WI38 (cell line): ENCODE results near the gene TMCO4.

ENCODE experiments used
- H3K4me3 ChIP-seq: 2 replicates; pipeline ENCODE4 v1.5.1; 2011; ENCODE audit warnings: low read depth, mild to moderate bottlenecking, control low read depth, low read length
- TF ChIP-seq, protein P1 (sequence below): IDR thresholded peaks from 2 replicates; pipeline ENCODE4 v1.5.1; 2012; ENCODE audit warnings: low read depth, mild to moderate bottlenecking, control low read depth, low read length

Gene TMCO4

DNA sequence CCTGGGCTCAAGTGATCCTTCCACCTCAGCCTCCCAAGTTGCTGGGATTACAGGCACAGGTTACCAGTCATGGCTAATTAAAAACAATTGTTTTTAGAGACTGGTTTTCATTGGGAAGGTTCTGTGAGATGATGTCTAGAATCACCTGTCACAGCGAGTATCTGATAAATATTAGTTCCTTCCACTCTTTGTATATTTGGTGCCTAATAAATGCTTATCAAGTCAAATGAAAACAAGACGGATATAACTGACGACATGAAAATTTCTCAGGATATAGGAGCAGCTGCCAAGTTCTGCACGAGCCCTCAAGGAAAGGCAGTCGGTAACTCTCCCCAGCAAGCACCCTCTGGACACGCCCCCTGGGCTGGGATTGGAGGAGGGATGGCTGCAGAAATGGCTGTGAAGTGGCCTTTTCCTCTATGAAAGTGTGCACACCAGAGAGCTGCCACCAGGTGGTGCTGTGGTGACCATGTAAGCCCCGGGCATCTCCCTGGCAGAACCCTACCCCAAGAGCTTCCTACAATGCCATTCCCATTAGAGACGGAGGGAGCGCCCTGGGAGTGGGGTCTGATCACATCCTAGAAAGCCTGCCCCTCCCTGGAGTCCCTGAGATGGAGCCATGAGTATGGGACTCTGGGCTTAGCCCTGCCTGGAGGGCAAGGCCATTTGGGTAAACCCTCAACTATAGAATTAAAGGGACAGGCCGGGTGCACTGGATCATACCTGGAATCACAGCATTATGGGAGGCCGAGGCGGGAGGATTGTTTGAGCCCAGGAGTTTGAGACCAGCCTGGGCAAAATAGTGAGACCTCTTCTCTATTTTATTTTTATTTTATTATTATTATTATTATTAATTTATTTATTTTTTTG, 84.1 kb downstream of the TMCO4 start:
- TF ChIP-seq, protein P1, sequence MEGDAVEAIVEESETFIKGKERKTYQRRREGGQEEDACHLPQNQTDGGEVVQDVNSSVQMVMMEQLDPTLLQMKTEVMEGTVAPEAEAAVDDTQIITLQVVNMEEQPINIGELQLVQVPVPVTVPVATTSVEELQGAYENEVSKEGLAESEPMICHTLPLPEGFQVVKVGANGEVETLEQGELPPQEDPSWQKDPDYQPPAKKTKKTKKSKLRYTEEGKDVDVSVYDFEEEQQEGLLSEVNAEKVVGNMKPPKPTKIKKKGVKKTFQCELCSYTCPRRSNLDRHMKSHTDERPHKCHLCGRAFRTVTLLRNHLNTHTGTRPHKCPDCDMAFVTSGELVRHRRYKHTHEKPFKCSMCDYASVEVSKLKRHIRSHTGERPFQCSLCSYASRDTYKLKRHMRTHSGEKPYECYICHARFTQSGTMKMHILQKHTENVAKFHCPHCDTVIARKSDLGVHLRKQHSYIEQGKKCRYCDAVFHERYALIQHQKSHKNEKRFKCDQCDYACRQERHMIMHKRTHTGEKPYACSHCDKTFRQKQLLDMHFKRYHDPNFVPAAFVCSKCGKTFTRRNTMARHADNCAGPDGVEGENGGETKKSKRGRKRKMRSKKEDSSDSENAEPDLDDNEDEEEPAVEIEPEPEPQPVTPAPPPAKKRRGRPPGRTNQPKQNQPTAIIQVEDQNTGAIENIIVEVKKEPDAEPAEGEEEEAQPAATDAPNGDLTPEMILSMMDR = peak; percentile 77
- H3K4me3 ChIP-seq = no peak overlapping the region

DNA sequence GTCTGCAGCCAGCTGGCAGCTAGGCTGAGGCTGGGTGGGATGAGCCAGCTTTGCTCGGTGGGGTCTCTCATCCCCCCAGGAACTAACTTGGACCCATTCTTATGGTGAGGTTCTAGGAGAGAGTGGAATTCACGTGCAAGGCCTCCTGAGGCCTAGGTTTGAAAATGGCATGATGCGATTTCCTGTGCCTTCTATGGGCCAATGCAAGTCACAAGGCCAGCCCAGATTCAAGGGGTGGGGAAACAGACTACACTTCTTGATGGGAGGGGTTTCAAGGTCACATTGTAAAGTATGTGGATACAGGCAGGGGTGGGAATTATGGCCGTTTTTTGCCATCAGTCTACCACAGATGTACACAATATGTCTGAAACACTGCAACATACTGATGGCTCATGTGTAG, 86.8 kb downstream of the TMCO4 start:
- TF ChIP-seq, protein P1 = no peak

DNA sequence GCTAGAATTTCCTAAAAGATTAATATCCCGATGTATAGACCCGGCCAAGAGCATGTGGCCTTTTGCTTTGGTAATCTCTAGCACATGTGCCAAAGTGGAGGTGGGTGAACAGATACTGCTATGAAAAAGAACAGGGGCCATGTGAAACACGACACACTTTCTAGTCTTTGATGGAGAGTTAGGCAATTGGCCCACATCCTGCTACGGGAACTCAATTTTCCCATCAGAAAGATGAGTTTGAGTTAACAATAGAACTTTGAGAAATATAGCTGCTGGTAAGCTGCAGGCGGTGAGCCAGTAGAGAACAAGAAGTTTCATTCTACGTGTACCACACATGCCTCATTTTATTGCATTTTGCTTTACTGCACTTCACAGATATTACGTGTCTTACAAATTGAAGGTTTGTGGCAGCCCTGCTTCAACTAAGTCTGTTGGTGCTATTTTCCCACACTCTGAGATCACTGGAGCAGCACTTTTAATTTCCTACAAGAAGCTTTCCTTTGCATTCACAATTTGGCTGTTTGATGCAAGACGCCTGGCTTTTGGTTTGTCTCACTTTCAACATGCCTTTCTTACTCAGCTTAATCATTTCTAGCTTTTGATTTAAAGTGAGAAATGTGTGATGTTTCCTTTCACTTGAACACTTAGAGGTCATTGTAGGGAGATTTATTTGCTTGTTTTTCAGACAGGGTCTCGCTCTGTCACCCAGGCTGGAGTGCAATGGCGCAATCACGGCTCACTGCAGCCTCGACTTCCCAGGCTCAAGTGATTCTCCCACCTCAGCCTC, 88.7 kb downstream of the TMCO4 start:
- H3K4me3 ChIP-seq = no peak overlapping the region
- TF ChIP-seq, protein P1 = no peak

More for the DNA sequence above, 86.8 kb downstream of the TMCO4 start:
- H3K4me3 ChIP-seq = no peak overlapping the region

DNA sequence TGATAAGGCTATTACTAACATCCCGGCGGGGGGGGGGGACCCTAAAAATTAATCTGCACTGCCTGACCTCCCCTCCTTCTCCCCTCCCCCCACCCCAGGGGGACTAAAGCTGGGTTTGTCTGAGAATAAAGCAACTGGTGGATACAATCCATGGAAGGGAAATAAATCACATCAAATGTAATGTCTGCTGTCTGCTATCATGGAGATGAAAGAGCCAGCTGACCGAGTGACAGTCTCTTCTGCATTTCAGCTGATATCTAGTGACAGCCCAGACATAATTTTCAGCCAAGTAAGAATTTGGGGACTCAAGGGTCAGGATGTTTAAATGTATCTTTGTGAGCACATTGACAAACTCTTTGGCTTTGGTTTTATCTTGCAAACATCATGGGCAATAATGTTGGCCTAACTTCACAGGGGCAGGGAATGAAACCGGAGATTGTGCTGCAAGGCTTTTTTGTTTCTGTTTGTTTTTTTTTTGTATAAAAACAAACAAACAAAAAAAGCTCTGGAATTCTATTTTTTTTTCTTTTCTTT, 90.4 kb downstream of the TMCO4 start:
- TF ChIP-seq, protein P1 = no peak
- H3K4me3 ChIP-seq = no peak overlapping the region

DNA sequence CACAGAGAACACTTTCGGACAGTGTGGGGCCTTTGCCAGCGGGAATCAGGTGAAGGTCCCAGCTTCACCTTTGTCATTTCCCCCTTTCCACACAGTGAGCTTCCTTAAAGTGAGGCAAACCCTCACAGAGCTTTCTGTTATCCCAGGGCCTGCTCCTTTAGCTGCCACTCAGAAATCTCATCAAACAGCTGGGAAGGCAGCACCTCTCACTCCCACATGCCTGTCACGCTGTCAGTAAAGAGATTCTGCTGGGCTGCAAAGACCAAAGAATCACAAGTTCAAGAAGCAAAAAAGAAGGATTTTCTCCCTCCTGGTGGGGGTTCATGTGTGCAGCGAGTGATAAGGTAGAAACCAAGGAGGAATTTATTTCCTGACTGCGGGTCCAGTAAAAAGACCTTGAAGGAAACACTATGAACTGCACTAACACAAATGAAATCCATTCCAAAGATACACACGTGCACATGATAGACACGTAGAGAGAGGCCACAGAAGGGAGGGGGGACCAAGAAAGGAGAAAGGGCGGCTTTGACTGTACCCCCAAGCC, 91.1 kb downstream of the TMCO4 start:
- no peak overlapping the region for H3K4me3 ChIP-seq
- TF ChIP-seq, protein P1 = no peak

DNA sequence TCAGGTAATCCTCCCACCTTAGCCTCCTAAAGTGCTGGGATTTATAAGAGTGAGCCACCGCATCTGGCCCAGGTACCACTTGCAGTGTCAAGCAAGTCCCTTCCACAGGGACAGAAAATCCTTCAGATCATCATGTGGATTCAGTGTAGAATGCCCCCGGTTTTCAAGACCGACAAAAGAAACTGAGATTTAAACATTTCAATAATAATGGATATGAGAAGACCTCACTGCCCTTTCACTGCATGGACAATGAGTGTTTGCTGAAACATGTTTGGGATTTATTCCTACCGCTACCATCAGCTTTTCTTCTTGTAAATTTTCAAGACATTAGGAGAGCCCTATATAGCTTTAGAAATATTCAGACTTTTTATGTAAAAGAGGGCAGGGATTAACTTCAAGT, 93.6 kb downstream of the TMCO4 start:
- TF ChIP-seq, protein P1 = no peak
- H3K4me3 ChIP-seq = no peak overlapping the region
